OCI-LY3 (cell line): ENCODE measurements around the gene ZDHHC24.

Experiments
- EZH2phosphoT487 ChIP-seq: fragments of 200-600 bp; shearing (Covaris generic); IDR thresholded peaks from 2 replicates; pipeline ENCODE4 v1.6.1; 2018; ENCODE audit warnings: antibody characterized with exemption, mixed run types, low read depth
- TF ChIP-seq, protein P1 (sequence below): fragments of 200-600, 300-600 bp; sonication (generic); IDR thresholded peaks from 2 replicates; pipeline ENCODE4 v1.5.1; 2014; ENCODE audit warnings: antibody characterized with exemption, low read length, low read depth

DNA sequence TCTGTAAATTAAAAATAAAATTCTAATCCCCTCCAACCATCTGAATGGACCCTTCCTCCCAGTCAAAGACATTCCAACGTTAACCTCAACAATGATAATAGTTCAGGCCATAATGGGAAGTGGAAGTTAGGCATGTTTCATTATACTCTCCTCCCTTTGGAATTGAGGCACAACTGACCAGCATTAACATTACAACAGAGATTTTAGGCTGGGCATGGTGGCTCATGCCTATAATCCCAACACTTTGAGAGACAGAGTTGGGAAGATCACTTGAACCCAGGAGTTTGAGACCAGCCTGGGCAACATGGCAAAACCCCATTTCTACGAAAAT lies 25.0 kb upstream of the ZDHHC24 start:
- TF ChIP-seq, protein P1, sequence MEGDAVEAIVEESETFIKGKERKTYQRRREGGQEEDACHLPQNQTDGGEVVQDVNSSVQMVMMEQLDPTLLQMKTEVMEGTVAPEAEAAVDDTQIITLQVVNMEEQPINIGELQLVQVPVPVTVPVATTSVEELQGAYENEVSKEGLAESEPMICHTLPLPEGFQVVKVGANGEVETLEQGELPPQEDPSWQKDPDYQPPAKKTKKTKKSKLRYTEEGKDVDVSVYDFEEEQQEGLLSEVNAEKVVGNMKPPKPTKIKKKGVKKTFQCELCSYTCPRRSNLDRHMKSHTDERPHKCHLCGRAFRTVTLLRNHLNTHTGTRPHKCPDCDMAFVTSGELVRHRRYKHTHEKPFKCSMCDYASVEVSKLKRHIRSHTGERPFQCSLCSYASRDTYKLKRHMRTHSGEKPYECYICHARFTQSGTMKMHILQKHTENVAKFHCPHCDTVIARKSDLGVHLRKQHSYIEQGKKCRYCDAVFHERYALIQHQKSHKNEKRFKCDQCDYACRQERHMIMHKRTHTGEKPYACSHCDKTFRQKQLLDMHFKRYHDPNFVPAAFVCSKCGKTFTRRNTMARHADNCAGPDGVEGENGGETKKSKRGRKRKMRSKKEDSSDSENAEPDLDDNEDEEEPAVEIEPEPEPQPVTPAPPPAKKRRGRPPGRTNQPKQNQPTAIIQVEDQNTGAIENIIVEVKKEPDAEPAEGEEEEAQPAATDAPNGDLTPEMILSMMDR: no peak
- no peak for TF ChIP-seq EZH2phosphoT487
